ENCODE results near the gene RBM14. TPM values are rescaled to one million over a fixed set of nuclear protein-coding genes. Genes with fewer than 3 reads are reported as not detected.

RBM14 gene
- total and polyA plus RNA-seq, 10 of the 15 experiments (the other 5 are each of a cell fraction or from before 2014, with no cell fraction given), result 5.4 to 140 (median 44.5) TPM

- H3K27me3 ChIP-seq (replicated peaks in 1 of 2; ENCODE audit: control insufficient read depth in 2 of 2, insufficient read depth in 2 of 2, low read length in 1 of 2), result no peaks in the 10 kb centered on the region
- peaks cover 14% of the 10 kb centered on the region for H4K20me1 ChIP-seq (ENCODE audit: control insufficient read depth, insufficient read depth)
- FAIRE-seq, result peak; percentile 96
- no TSS peak for BruUV-seq (replicated peaks)
- peak within 1 kb of the TSS; percentile 66 for H2AFZ ChIP-seq (ENCODE audit: control insufficient read depth, low read depth, low read length)
- intact Hi-C loops (cut with micrococcal nuclease; ENCODE audit: unreplicated experiment) (no loop called here), in situ Hi-C loops (cut with MboI) (no loop called here)
- peaks cover 81% of the 10 kb centered on the region for H3K79me2 ChIP-seq (ENCODE audit: control insufficient read depth, insufficient read depth, low read length)
- DNase-seq (ENCODE audit: low read depth, low spot score), result peak; percentile 98
- ATAC-seq, result peak; percentile 98
- ChIA-PET SMC1A (ENCODE audit: uncharacterized antibody, unreplicated experiment) (interaction anchor here (0.7 to 3.6 kb wide), 26 partner anchors 9 to 126 kb away, joined by 3 to 21 read pairs (median 5); partner anchors contain the start of genes ACTN3, RBM14, RBM4B and ZDHHC24), POLR2A (interaction anchor here (0.6 to 4.3 kb wide), 21 partner anchors 8 to 266 kb away, joined by 3 to 105 read pairs (median 5); partner anchors contain the start of genes ACTN3, CCDC87, CCS and RBM14), CTCF (interaction anchor here (0.6 to 7.0 kb wide), 13 partner anchors 9 to 477 kb away, joined by 3 to 71 read pairs (median 6); partner anchors contain the start of genes CCDC87, CCS, DPP3 and RBM14), RAD21 (ENCODE audit: unreplicated experiment) (interaction anchor here (0.6 to 3.5 kb wide), 17 partner anchors 9 to 195 kb away, joined by 3 to 36 read pairs (median 4); partner anchors contain the start of genes ACTN3, CCDC87, CCS and DPP3)
- peak within 1 kb of the TSS; percentile 97 for H3K9ac ChIP-seq (ENCODE audit: control insufficient read depth, insufficient read depth, low read length)
- peak within 1 kb of the TSS; percentile 92 for H3K27ac ChIP-seq (ENCODE audit: control insufficient read depth, insufficient read depth)
- H3K36me3 ChIP-seq (ENCODE audit: control insufficient read depth in 2 of 2, insufficient read depth in 2 of 2, low read length in 1 of 2), result peaks cover 5 to 26% of the 10 kb centered on the region in 2 experiments
- H3K4me1 ChIP-seq (ENCODE audit: control insufficient read depth, insufficient read depth, low read length), result peaks cover 17% of the 10 kb centered on the region
- H3K9me3 ChIP-seq (replicated peaks; ENCODE audit: control insufficient read depth, insufficient read depth, low read length), result no peaks in the 10 kb centered on the region
- WGBS (ENCODE audit: insufficient coverage, insufficient replicate concordance, low lambda C conversion rate, missing lambda C conversion rate), result 2% methylated on average over 63 of the region's 63 CpGs
- peak within 1 kb of the TSS; percentile 94 for H3K4me2 ChIP-seq (ENCODE audit: control insufficient read depth, insufficient read depth)
- peak within 1 kb of the TSS; percentile 90 for H3K4me3 ChIP-seq
- no peak; the same call in 1 of the 2 replicates for TF ChIP-seq ZNF207 (IDR thresholded peaks at IDR 0.05; ENCODE audit: borderline replicate concordance)
- no peak for TF ChIP-seq HSF1 (IDR thresholded peaks at IDR 0.05; ENCODE audit: low read depth, low read length)
- TF ChIP-seq EGR1 (IDR thresholded peaks at IDR 0.05; ENCODE audit: borderline replicate concordance in 1 of 2, low read depth in 2 of 2, low read length in 2 of 2), result peak; percentile 17 to 32; a peak in 1 of 3 replicates
- no peak for TF ChIP-seq ATF7 (IDR thresholded peaks at IDR 0.05; ENCODE audit: low read depth)
- TF ChIP-seq MYC (IDR thresholded peaks at IDR 0.05; ENCODE audit: insufficient read depth, insufficient read length, insufficient replicate concordance, low read length, severe bottlenecking), result no peak
- TF ChIP-seq NFYA (IDR thresholded peaks at IDR 0.05; ENCODE audit: borderline replicate concordance, low read depth, low read length), result peak; percentile 90
- no peak for TF ChIP-seq ZNF622 (IDR thresholded peaks at IDR 0.05)
- peak; percentile 73; the same call in 1 of the 2 replicates for TF ChIP-seq SMAD5 (IDR thresholded peaks at IDR 0.05; ENCODE audit: low read depth)
- peak; percentile 75 for TF ChIP-seq CREM (IDR thresholded peaks at IDR 0.05; ENCODE audit: low read depth)
- peak; percentile 96 for TF ChIP-seq YY1 (IDR thresholded peaks at IDR 0.05; ENCODE audit: low read depth, low read length)
- peak; percentile 70 for TF ChIP-seq FOS (IDR thresholded peaks at IDR 0.05; ENCODE audit: borderline replicate concordance, extremely low read depth, insufficient read length)
- no peak for TF ChIP-seq ZNF592 (IDR thresholded peaks at IDR 0.05)
- no peak; the same call in 1 of the 2 replicates for TF ChIP-seq USF2 (IDR thresholded peaks at IDR 0.05; ENCODE audit: borderline replicate concordance, low read depth, low read length)
- no peak for TF ChIP-seq HDAC6 (IDR thresholded peaks at IDR 0.05; ENCODE audit: unreplicated experiment)
Observed at GRCh38 chr11:66638177-66639065, 22.0 kb downstream of the RBM14 start, which contains the start of gene RBM4. TSS of gene RBM4 (plus strand) at chr11:66638703. CDS start at chr11:66639712, 1,009 bp downstream.
